DMS79 treated with DMSO at 0.1 percent for 48 hours (cell line): ENCODE results near the gene SPI1.
"Not testable (repeated sequence)": the region's sequence is repeated elsewhere in the genome, so short reads cannot be mapped to it uniquely, and the experiment has no call there.

Source experiments
- DNase-seq: peaks from one replicate; lab custom pipeline; 2025; lab: John Stamatoyannopoulos, UW

The SPI1 gene

GRCh38 chr11:47340010-47340409, 38.3 kb downstream of the SPI1 start:
- DNase-seq: no peak

GRCh38 chr11:47338396-47339241, 39.7 kb downstream of the SPI1 start:
- DNase-seq: no peak

GRCh38 chr11:47337229-47337924, 41.0 kb downstream of the SPI1 start:
- no peak for DNase-seq

- DNase-seq: no peak
Observed at GRCh38 chr11:47336595-47336994, 41.8 kb downstream of the SPI1 start.

GRCh38 chr11:47335733-47336132, 42.6 kb downstream of the SPI1 start:
- no peak for DNase-seq

GRCh38 chr11:47334699-47335411, 43.5 kb downstream of the SPI1 start:
- not testable (repeated sequence) for DNase-seq

GRCh38 chr11:47333886-47334443, 44.4 kb downstream of the SPI1 start:
- DNase-seq: no peak

- DNase-seq: no peak
Observed at GRCh38 chr11:47333526-47333845, 44.9 kb downstream of the SPI1 start.

GRCh38 chr11:47332791-47333525, 45.4 kb downstream of the SPI1 start:
- DNase-seq: no peak

GRCh38 chr11:47332303-47332711, 46.0 kb downstream of the SPI1 start:
- no peak for DNase-seq

GRCh38 chr11:47331454-47332302, 46.7 kb downstream of the SPI1 start:
- DNase-seq: no peak

GRCh38 chr11:47329987-47330931, 48.1 kb downstream of the SPI1 start:
- DNase-seq: no peak

GRCh38 chr11:47329431-47329986, 48.8 kb downstream of the SPI1 start:
- no peak for DNase-seq

- DNase-seq: no peak
Observed at GRCh38 chr11:47328449-47329390, 49.6 kb downstream of the SPI1 start.

- no peak for DNase-seq
Observed at GRCh38 chr11:47327949-47328348, 50.4 kb downstream of the SPI1 start.

- peak; percentile 15 for DNase-seq
Observed at GRCh38 chr11:47327025-47327424, 51.3 kb downstream of the SPI1 start.

- no peak for DNase-seq
Observed at GRCh38 chr11:47326198-47326597, 52.1 kb downstream of the SPI1 start.
